AG10803 (cell line): ENCODE data around the gene ATXN1.

Experiments used
- DNase-seq: peaks from one replicate; pipeline ENCODE4 v3.0.0; 2010; ENCODE audit warnings: low read depth
- H3K4me3 ChIP-seq: 2 replicates; pipeline ENCODE4 v1.5.1; 2011; ENCODE audit warnings: mild to moderate bottlenecking, low read length, control low read depth
- CTCF ChIP-seq: conservative IDR thresholded peaks from 2 replicates; pipeline ENCODE4 v1.5.1; 2011; ENCODE audit warnings: mild to moderate bottlenecking, low read length, control low read depth, inconsistent platforms

The ATXN1 gene

DNA sequence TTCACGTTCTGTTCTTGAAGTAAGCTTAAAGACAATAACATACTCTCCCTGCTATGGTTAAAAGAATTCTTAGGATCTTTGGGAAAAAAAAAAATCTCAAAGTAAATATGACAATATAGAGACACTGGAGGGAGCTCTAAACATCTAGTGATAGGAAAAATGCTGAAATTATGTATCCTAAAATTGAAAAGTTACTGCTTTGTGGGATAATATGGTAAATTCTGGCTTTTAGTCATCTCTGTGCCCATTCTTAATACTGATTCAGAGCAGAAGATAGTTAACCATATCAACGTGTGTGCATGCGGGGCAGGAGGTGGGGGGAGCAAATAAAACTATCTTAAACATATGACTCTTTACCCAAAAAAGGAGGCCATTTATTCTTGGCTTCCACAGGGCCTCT, 357.4 kb downstream of the ATXN1 start:
- peak; percentile 36 for DNase-seq

DNA sequence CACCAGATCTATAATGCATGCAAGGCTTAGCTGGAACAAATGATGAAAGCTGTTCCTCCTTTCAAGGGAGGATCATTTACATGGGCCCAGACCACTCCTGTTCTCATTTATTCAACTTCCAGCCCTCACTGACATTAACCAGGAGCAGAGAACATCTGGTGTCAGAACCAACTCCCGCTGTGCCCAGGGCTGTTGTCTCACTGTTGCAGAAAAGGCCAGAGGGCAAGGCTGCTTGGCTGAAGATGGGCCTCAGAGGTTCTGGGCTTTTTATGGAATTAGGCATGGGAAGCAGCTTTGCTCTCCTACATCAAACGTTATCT, 358.7 kb downstream of the ATXN1 start:
- DNase-seq = peak; percentile 75
- TF ChIP-seq CTCF = no peak
- H3K4me3 ChIP-seq = no peak overlapping the region

More for the DNA sequence above, 357.4 kb downstream of the ATXN1 start:
- no peak overlapping the region for H3K4me3 ChIP-seq
- TF ChIP-seq CTCF = peak; percentile 48

DNA sequence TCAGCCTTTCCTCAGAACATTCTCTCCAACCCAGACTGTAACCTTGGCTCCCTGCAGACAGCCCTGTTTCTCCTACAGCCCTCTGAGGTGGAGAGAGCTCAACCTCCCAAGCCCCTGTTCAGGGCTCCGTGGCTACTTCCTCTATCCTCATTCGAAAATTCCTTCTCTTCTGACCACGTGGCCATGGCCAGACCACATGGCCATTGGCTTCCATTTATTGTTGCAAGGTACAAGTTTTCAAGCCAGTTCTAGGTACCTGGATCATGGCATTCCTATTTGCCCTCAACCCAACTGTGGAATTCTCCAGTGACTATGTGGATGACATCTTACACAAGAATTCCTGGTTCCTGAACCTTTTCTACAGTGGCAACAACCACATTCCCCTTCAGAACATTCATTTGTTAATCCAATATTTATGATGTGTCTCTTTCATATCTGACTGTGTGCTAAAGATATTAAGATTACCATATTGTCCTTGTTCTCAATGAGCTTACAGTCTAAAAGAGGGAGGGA, 361.0 kb downstream of the ATXN1 start:
- H3K4me3 ChIP-seq = no peak overlapping the region
- no peak for TF ChIP-seq CTCF
- DNase-seq = no peak

DNA sequence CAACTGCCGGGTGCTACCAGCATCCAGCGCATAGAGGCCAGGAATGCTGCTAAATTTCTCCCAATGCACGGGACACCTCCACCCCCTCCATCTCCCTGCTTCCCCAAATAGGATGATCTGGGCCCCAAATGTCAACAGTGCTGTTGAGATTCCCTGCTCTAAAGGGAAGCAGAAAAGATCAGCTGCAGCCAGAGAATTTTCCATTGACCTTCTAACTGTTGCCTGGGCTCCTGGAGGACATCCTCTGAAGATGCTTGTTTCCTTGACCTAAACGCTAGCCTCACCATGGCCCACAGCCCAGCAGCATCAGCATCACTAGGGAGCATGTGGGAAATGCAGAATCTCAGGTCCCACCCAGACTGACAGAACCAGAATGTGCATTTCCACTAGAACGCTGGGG, 361.6 kb downstream of the ATXN1 start:
- TF ChIP-seq CTCF = no peak
- no peak overlapping the region for H3K4me3 ChIP-seq
- no peak for DNase-seq

DNA sequence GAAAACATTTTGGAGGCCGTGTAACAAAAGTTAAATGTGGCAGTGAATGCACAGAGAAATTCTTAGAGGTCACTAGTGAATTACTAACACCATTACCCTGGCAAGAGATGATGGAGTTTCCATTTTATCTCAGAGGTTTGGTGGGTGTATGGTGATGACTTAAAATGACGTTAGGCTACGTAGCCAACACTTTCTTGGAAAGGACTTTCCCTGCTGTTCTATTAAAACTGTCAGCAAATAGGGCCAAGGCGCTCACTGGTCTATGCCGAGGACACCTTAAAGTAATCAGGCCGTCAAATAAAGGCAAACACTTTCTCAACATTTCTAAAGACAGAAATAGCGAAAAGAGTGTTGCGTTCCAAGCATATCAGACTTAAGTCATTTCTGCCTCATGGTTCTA, 362.1 kb downstream of the ATXN1 start:
- DNase-seq = peak; percentile 24
- no peak overlapping the region for H3K4me3 ChIP-seq
- TF ChIP-seq CTCF = no peak

DNA sequence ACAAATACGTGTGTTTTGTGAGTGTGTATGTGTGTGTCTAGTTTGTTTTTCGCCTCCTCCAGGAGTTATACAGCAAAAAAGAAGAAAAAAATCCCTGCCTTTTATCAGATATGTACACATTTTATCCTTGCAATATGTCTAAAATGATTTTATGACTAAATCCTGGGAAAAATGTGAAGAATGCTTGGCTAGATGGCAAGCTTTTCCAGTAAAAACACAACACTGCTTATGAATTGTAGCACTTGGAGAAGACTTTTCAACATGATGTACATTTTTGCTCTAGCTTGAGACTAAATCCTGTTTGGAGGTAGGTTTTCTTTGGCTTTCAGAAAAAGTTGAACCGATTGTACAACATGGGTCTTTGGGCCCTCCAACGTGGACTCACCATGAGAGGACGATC, 362.7 kb downstream of the ATXN1 start:
- DNase-seq = peak; percentile 84

GRCh38 chr6:16397623-16398022, 363.6 kb downstream of the ATXN1 start:
- no peak overlapping the region for H3K4me3 ChIP-seq
- no peak for TF ChIP-seq CTCF
- peak; percentile 29 for DNase-seq

More for the DNA sequence above, 362.7 kb downstream of the ATXN1 start:
- no peak for TF ChIP-seq CTCF
- no peak overlapping the region for H3K4me3 ChIP-seq
